SHP77 (cell line): ENCODE results near the gene DUSP5.
"Not testable (repeated sequence)": the region's sequence is repeated elsewhere in the genome, so short reads cannot be mapped to it uniquely, and the experiment has no call there.

ENCODE experiments used
- DNase-seq, 2 experiments: peaks; one replicate each; lab custom pipeline; 2025; lab: John Stamatoyannopoulos, UW

DUSP5 gene

DNA sequence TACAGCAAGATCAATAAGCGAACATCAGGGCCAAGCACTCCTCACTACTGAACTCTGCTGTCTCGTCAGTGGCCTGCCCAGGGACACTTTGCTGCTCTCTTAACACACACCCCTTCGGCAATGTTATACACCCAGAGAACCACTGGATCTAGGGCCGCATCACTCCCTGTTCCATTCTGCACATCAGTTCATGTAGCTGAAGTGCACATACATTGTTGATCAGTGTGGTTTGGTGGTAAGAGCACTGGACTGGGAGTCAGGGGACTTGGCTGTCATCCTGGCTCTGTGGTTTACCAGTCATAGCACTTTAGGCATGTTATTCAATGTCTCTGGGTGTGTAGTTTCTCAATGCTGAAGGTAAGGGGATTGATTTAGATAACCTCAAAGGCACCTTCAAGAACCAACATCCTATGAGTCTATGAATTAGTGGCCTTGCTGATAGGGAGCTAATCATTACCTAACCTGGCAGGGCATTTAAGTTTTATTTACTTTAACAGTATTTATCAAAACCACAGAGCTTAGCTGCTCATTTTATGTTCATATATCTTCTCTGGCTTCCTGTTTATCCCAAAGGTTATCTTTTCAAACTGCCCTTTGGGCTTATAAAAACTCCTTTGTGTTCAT, 24.8 kb downstream of the DUSP5 start:
- DNase-seq: no peak

DNA sequence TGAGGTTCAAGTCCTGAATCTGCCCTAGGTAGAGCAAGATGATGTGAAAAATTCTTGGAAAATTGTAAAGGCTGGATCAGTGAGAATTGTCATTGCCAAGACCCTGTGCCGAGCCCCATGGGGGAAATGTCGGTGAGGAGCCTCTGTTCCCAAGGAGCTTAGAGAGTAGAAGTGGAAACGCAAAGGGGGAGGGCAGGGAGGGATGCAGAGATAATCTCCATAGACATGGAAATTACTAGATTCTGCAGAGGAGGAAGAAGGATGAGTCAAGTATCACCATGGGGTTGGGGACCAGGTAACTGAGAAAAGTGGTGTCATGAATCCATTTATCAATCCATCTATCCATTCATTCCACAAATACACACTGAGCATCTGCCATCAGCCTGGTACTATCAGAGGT, 26.0 kb downstream of the DUSP5 start:
- no peak for DNase-seq

DNA sequence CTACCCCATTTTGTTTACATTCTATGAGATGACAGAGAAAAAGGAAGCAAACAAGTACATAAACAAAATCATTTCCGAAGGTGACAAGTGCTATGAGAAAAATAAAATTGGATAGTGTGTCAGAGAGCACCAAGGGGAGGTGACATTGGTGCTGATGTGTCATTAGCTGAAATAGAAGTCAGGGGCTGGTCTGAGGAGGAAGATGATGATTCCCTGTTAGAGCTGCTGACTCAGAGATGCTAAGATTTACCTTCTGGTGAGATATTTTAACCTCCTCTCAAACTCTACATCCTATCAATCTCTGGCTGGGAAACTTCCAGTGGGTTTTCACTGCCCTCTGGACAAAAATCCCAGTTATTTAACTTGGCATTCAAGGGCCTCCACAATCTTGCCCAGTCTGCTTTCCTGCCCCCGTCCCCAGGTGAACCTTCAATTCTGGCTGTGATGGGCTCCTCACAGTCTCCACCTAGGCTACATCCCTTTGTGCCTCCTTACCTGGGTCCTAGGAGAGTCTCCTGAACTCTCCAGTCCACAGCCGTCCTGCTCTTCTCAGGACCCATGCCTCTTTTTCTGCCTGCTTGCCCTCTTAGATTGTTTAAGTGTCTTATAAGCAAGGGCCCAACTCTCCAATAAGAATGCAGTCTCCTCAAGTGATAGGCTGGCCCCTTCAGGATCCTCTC, 26.6 kb downstream of the DUSP5 start:
- no peak for DNase-seq

DNA sequence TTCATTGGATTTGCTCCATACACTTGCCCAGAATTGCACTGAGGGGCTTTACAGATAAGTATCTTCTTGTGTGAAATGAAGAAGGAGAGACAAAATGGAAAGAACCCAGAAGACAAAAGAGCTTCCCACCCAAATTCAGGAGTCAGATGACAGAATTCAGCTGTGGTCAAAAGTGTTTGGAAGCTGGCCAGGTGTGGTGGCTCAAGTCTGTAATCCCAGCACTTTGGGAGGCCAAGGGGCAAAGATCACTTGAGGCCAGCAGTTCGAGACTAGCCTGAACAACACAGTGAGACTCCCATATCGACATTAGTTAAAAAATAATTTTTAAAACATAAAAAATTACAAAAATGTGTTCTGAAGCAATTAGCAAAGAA, 27.1 kb downstream of the DUSP5 start:
- DNase-seq: no peak

DNA sequence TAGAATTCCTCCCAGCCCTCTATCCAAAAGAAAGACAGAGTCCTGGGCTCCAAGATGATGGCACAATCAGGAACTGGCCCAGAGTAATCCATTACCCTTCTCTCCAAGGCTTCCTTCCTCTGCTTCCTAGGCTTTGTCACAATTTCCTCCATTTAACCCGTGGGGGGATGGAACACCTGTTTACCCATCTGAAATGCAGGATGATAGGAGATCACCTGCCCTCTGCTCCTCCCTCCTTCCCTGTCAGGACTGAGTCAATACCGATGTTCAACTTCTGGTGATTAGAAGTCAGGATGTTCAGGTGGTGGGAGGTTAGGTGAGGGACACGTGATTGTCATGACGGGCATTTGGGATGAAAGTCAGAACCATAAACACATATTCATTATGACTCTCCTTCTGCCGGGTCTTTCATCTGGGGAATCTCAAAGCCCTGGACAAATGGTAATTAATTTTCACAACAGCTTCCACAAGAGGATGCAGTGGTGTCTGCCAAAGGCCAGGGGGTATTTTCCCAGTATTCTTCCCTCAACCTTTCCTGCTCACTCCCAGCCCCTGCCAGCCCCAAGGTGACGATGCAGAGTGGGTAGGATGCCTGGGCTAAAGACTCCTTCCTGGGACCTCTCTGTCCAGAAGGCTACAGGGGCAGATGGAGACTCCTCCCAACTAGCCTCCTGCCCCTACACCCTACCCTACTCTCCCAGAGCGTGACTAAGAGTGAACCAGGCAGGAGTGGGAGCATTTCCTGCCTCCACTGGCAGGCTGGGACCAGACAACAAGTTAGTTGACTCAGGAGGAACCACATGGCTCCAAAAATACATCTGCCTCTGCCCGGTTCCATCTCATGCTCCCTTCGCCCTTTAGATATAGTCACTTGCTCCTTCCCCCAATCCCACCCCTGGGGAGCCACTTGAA, 27.9 kb downstream of the DUSP5 start:
- no peak for DNase-seq

DNA sequence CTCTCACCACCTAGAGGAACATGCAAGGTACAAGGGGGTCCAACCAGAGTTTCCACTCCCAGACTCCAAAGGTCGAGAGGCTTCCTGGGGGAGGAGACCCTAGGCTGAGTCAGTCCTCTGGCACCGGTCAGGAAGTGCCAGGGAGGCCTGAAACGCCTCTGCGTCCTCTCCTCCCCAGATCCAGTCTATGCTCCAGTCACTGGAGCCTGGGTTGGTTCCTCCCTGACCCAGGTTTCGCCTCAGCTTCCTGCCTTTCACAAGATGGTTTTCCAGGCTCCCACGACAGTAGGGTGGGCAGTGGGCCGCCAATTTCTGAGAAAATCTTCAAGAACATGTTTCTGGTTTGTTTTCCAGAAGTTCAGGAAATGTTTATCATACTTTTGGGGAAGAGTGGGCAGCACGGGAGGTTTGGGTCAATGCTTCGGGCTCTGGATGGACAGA, 30.0 kb downstream of the DUSP5 start:
- DNase-seq: no peak

DNA sequence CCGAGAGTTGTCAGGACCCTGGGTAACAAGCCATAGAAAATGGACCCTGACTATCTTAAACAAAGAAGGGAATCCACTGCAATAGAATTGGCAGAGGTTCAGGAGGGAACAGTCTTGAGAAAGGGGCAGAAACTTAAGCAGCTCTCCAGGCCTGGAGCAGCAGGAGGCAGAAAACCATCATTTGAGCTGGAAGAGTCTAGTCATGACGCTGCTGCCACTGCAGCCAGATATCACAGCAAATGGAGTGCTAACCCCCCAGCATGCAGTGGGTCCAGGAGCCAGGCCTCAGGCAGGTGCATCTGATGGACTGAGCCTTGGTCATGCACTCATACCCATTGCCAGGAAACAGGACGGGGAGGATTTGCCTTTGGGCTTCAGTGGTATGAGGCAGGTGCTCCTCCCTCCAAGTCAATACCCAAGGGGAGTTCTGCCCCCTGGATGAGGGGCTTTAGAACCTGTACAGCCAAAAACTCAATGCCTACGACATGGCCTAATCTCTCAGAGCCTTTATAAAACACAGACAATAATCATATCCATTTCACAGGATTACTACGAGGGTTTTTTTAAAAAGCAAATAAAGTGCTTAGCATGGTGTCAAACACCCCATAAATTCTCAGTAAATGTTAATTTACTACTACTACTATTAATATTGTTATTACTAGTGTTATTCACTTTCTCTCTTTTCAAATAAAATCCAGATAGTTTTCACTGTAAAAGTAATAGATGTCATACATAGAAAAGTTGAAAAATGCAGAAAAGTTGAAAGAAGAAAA, 30.7 kb downstream of the DUSP5 start:
- DNase-seq: no peak

DNA sequence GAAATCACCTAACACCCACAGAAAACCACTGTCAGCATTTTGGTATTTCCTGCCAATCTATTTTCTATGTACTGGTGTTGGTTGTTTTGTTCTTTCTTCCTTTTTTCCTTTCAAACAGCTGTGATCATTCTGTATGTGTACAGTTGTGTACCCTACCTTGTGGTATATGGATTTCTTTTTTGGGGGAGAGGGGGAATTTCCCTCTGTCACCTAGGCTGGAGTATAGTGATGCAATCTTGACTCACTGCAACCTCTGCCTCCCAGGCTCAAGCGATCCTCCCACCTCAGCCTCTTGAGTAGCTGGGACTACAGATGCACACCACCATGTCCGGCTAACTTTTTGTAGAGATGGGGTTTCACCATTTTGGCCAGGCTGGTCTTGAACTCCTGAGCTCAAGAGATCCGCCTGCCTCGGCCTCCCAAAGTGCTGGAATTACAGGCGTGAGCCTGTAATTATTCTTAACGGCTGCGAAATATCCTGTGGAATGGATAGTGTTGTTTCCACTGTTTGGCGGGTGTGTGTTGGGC, 31.4 kb downstream of the DUSP5 start:
- DNase-seq: not testable (repeated sequence)

DNA sequence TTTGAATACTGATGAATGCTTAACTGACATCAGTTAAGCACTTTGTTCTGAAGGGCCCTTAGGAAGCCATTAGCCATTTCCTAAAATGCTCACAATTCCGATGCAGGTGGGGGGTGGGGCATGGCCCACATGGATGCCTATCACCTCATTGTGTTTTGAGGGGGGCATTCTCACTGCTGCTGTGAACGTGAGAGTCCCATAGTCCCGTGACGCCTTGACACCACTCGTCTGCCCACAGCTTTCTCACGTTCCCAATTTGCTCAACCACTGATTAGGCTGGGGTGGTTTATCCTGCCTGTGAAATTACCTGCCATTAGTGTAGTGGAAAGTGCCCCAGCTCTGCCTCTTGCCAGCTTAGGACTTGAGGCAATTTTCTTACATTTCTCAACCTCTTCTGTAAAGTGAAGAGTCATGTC, 31.9 kb downstream of the DUSP5 start:
- DNase-seq: no peak

DNA sequence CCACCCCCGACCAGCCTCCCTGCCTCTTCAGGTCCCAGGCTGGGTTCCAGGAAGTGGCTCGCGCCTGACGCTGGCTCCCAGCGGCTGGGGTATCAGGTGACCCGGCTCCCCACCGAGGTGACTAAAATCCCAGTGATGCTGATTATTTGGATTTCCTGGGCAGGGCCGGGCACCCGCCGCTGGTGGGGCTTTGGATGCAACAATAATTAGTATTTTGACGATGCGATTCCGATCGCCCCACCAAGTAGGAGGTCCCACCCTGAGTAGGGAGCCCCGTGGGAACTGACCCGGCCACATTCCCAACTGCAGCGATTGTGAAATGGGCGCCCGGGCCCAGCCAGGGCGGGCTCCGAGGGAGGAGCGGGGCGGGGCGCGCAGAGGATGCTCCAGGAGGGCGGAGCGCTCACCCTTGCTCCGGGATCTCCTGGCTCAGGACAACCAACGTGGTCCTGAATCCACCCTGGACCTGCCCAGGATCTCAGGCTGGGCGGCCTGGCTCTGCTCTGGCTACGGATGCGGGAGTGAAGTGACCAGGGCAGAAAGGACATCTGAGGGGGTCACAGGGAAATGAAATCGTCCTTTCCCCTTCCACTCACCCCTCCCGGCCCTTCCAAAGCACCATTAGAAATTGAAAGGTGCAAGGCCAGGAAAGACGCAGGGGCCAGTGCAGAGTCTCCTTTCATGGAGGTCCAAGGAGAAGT, 32.6 kb downstream of the DUSP5 start:
- DNase-seq: peak in 1 of 2 experiments; percentile 36

DNA sequence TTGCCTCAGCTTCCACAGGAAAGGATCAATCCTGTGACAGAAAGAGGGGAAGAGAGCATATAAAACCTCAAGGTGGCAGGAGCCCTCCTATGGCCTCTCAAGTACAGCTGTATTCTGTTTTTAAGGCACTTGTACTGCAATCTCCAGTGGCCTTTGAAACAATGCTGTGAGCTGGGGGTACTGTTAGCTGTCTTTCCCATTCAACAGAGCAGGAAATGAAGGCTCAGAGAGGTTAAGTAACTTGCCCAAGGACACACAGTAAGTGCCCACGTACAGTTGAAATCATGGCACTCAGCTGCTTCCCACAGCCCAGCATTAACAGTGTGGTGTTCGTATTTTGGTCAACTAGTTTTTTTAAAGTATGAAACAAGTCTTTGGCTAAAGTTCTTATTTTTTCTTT, 34.0 kb downstream of the DUSP5 start:
- DNase-seq: no peak

DNA sequence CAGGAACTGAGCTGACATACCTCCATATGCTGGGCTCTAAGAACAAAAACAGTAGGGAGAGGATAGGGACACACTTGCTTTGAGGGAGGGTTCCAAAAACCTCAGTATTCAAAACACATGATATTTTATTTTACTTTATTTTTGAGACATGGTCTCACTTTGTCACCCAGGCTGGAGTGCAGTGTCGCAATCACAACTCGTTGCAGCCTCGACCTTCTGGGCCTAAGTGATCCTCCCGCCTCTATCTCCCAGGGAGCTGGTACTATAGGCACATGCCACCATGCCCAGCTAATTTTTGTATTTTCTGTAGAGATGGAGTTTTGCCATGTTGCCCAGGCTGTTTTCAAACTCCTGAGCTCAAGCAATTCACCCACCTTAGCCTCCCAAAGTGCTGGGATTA, 34.9 kb downstream of the DUSP5 start:
- not testable (repeated sequence) for DNase-seq

DNA sequence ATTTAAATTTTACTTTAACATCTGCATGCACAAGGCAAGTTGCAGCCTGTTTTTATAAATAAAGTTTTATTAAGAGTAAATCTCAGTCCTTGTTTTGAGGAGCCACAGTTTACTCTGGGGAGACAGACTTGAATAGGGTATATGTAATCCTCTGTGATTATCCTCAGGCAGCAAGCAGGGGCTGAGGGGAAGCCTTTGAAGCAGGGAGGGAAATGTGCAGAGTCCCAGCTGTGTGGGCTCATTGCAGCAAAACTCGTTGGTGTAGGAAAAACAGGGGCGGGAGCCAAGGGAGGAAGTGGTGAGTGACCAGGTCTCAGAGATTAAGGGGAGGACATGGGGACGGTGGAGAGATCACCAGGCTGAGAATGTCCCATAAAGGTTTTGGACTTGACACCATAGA, 35.4 kb downstream of the DUSP5 start:
- DNase-seq: no peak

DNA sequence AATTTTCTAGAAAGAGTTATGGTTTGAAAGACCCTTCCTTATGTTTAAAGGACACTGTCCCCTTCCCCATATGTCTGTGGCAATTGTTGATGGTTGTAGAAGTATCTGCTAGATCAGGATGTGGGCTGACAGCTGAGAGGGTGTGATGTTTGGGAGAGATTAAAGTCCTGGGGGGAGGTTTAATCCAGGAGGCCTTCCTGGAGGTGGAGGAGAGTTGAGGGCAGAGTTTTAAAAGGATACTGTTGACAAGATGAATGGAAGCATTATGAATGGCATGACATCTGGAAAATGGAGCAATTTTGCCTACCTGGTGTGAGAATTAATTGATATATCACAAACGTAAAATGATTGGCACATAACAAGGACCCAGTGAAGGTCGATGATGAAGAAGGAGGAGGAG, 36.9 kb downstream of the DUSP5 start:
- DNase-seq: no peak

DNA sequence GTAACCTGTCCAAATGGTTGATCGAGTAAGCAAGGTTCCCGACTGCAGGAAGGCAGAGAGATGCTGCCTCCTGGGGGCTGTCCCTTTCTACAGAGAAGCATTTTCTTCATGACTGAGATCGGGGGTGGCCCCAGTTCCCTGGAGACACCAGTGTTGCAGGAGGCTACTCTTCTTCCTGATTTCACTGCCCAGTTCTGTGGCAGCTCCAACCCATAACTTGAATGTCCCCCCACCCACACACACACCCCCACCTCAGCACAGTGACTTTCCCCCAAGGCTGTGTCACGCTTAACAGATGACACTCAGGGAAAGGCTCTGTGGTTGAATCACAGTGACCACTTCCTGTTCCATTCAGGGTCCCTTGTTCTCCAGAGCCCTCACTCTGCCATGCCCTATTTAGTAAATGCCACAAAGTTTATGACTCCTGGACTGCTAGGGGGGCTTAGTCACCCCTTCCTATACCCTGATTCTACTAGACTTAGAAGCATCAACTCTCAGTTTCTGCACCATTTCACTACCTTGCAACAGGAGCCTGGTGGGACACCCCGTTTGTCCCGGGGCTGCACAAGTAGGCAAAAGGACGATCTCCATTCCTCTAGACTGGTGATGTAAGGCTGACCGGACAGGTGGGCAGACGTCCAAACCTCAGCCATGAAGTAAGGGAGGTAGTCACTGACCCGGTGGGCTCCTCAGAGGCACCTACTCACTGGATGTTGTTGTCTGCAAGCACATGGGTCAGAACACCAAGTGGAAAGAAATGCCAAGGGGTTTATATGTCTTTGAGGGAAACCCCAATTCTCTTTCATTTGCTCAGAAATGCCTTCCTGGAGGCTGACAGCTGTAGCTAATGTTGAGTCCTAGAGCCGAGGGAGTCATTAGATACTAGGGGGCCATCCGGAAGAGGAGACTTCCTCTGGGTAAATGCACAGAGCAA, 38.5 kb downstream of the DUSP5 start:
- DNase-seq: no peak

DNA sequence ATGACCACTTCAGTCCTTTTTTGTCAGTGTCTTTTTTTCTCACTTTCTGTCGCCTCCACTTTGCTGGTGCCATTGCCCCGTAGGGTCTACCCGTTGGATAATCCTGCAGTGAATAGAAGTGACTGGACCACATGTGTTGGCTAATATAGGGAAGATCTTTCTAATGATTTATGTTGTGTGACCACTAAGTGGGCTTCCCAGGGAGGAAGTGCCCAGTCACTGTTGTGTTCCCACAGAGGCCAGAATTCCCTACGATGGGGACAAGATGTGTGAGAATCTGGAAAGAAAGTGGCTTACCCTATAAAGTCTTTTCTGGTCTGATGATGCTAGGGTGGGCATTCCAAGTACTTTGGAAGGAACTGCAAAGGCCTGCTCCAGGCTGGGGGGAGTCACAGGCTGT, 41.4 kb downstream of the DUSP5 start:
- DNase-seq: no peak

DNA sequence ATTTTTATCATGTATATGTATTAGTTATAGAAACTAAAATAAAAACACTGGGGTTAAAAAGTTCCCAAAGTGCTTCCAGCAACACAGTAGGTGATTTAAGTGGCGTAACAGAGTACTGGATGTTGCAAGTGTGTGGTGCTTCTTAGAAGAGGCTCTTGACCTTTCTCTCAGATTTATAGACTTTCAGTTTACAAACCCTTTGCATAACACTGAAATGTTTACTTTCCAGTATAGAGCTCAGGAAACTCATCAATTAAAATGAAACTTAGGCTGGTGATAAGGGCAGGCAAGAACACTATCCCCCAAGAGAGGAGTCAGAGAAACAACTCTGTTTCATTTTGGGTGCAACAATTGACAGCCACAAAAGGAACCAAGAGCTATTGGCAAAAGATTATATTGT, 42.3 kb downstream of the DUSP5 start:
- DNase-seq: peak in 1 of 2 experiments; percentile 14

DNA sequence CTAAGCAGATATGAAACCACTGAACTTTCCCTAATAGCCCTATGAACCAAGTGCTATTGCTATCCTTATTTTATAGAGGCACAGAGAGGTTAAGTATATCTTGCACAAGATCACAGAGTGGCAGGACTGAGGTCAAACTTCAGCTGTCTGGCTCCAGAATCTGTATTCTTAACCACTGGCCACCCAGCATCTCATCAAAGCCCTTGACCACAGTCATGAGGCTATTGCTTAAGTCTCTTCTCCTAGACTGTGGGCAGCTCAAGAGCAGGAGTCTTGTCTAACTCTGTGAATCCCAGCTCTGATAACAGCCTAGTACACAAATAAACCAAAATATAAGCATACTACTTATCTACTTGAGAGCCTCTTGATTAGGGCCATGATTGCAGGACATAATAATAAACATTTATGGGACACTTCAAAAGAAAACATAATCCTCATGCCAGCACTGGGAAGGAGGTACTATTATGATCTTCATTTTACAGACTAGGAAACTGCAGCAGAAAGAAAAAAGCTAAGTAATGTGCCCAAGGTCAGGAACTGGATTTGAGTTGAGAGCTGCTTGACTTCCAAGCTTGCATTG, 47.3 kb downstream of the DUSP5 start:
- DNase-seq: no peak

DNA sequence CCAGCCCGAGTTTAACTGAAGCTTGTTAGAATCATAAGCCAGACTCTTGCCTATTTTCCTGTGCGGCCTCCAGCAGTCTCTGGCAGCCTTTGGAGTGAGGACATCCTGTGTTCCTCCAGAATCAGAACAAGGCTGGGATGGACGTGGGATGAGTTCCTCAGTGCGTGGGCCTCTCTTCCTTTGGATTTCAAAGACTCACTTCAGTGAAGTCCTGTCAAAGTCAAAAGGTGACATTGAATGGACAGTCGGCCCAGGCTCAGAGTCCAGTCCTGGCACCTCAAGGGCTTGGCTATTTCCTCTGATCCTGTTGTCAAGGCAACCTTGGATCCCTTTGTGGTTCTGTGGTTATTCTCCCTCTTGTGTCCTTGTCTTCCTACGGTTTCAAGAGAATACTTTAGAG, 48.4 kb downstream of the DUSP5 start:
- no peak for DNase-seq
